Parathyroid adenoma (tissue), 2 donors: Measurements from ENCODE around the gene TMEM120B.

Experiments used
- H2AFZ ChIP-seq: fragments of 300-600 bp; sonication (generic); one replicate; pipeline ENCODE4 v1.7.0; 2017; ENCODE audit warnings: antibody characterized with exemption, mild to moderate bottlenecking
- H3K27ac ChIP-seq: fragments of 300-600 bp; sonication (generic); one replicate; pipeline ENCODE4 v1.7.0; 2017
- H3K27me3 ChIP-seq: fragments of 300-600 bp; sonication (generic); one replicate; pipeline ENCODE4 v1.7.0; 2017; ENCODE audit warnings: low read length; ENCODE audit not compliant: control insufficient read depth, insufficient read depth
- H3K36me3 ChIP-seq: fragments of 300-600 bp; sonication (generic); one replicate; pipeline ENCODE4 v1.7.0; 2017; ENCODE audit warnings: low read length; ENCODE audit not compliant: control insufficient read depth, insufficient read depth
- H3K4me1 ChIP-seq: fragments of 300-600 bp; sonication (generic); one replicate; pipeline ENCODE4 v1.7.0; 2017; ENCODE audit warnings: control low read depth
- H3K4me2 ChIP-seq: fragments of 300-600 bp; sonication (generic); one replicate; pipeline ENCODE4 v1.7.0; 2017; ENCODE audit warnings: low read length
- H3K4me3 ChIP-seq: fragments of 300-600 bp; sonication (generic); one replicate; pipeline ENCODE4 v1.7.0; 2017; ENCODE audit warnings: low read depth, low read length
- H3K79me2 ChIP-seq: fragments of 300-600 bp; sonication (generic); one replicate; pipeline ENCODE4 v1.7.0; 2017; ENCODE audit warnings: control low read depth
- H3K9ac ChIP-seq: fragments of 300-600 bp; sonication (generic); one replicate; pipeline ENCODE4 v1.7.0; 2017; ENCODE audit warnings: mild to moderate bottlenecking
- H3K9me3 ChIP-seq: fragments of 300-600 bp; sonication (generic); one replicate; pipeline ENCODE4 v1.7.0; 2017; ENCODE audit warnings: low read length; ENCODE audit not compliant: control insufficient read depth
- CTCF ChIP-seq: fragments of 300-600 bp; sonication (generic); IDR thresholded peaks from one replicate; pipeline ENCODE4 v1.7.0; 2017; ENCODE audit warnings: antibody characterized with exemption, mild to moderate bottlenecking
- donor health status: primary hyperparathyroidism.

Gene TMEM120B

GRCh38 chr12:121830588-121831265, 118.2 kb downstream of the TMEM120B start:
- Histone ChIP-seq H3K9ac (no peak overlapping the region), H3K4me2 (no peak overlapping the region), H3K27me3 (no peaks in the 10 kb centered on the region), H2AFZ (no peak overlapping the region), H3K27ac (no peak overlapping the region), H3K36me3 (no peaks in the 10 kb centered on the region), H3K4me3 (no peak overlapping the region), H3K4me1 (no peaks in the 10 kb centered on the region), H3K9me3 (no peaks in the 10 kb centered on the region), H3K79me2 (peaks cover 2% of the 10 kb centered on the region)
- TF ChIP-seq CTCF, result no peak
